Pons (tissue), 1 donor: Measurements from ENCODE around the gene GAST.

Experiments used
- DNase-seq: peaks from one replicate; pipeline ENCODE4 v3.0.0-alpha.2; 2016; ENCODE audit warnings: low spot score

Gene GAST

GRCh38 chr17:41739661-41740352 is 27.7 kb downstream of the GAST start:
- DNase-seq = no peak

GRCh38 chr17:41740506-41740905 is 28.4 kb downstream of the GAST start:
- no peak for DNase-seq

- DNase-seq = no peak
These were observed 29.6 kb downstream of the GAST start for GRCh38 chr17:41741709-41742108.

- DNase-seq = no peak
These were observed 36.1 kb downstream of the GAST start for GRCh38 chr17:41748275-41748674.

- no peak for DNase-seq
These were observed 38.7 kb downstream of the GAST start for GRCh38 chr17:41750862-41751261.

GRCh38 chr17:41751288-41751687 is 39.2 kb downstream of the GAST start:
- DNase-seq = no peak

- DNase-seq = no peak
These were observed 41.9 kb downstream of the GAST start for GRCh38 chr17:41754066-41754465.

- no peak for DNase-seq
These were observed 46.5 kb downstream of the GAST start for GRCh38 chr17:41758601-41759000.

- no peak for DNase-seq
These were observed 48.7 kb downstream of the GAST start for GRCh38 chr17:41760878-41761277.

GRCh38 chr17:41762391-41762790 is 50.3 kb downstream of the GAST start:
- DNase-seq = no peak

- DNase-seq = no peak
These were observed 50.7 kb downstream of the GAST start for GRCh38 chr17:41762841-41763240.

- no peak for DNase-seq
These were observed 51.2 kb downstream of the GAST start for GRCh38 chr17:41763327-41763726.
